SK-MEL-5 (cell line): Measurements from ENCODE around the gene REXO5. TPM values are rescaled to one million over a fixed set of nuclear protein-coding genes. Genes with fewer than 3 reads are reported as not detected.

Experiments used
- DNase-seq: peaks from one replicate; pipeline ENCODE4 v3.0.0-alpha.2; 2016; ENCODE audit warnings: low read depth, low spot score
- in situ Hi-C: cut with HindIII; loops from 2 replicates; pipeline ENCODE4 v1.10.0; 2016; ENCODE audit warnings: low sequenced_read_pairs, high pct_unique_total_duplicates, low pct_unique_long_range_greater_than_20kb
- small RNA-seq, 2 experiments: library from RNA; depleted of rRNA; stranded (forward); fragments of <200 nt; gene quantifications; one replicate each; pipeline ENCODE3, GENCODE V24; 2014
- total RNA-seq: library from RNA; depleted of rRNA; stranded (reverse); fragments of >200 nt; shearing (Covaris generic); gene quantifications from 2 replicates; pipeline ENCODE4 v1.2.3, GENCODE V29; 2014; rRNA removed

REXO5 gene
- total RNA-seq, 1 experiment from 2014 or later = 5.7 TPM

DNA sequence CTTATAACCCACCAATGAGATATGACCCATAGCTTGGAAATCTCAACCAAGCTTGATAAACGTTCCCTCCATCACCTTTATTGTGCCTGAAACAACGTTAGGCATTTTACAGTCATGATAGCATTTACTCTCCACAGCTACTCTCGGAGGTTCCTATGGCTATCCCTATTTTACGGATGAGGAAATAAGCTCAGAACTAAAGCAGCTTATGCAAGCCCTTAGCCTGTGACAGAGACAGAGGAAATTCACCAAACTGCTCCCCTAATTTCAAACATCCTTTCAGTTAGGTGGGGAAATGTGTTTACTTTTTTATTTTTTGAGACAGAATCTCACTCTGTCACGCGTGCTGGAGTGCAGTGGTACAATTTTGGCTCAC lies 75.2 kb downstream of the REXO5 start:
- DNase-seq = no peak
- in situ Hi-C loops = no loop called here

- in situ Hi-C loops = no loop called here
- no peak for DNase-seq
Measured at GRCh38 chr16:20883554-20884239, 77.4 kb downstream of the REXO5 start.

DNA sequence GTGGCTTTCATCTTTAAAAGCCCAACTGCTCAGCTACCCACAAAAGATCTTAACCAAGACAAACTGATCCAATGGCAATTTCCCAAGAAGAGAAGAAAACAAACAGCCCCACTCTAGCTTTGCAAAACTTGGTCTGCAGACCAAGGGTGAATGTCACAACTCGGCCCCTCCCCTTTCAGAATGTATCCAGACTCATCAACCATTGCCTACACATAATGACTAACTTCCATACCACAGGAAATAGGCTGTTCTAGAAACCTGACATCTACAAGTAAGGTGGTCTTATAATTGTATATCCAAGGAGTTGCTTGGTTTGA lies 77.9 kb downstream of the REXO5 start:
- DNase-seq = no peak
- in situ Hi-C loops = no loop called here

DNA sequence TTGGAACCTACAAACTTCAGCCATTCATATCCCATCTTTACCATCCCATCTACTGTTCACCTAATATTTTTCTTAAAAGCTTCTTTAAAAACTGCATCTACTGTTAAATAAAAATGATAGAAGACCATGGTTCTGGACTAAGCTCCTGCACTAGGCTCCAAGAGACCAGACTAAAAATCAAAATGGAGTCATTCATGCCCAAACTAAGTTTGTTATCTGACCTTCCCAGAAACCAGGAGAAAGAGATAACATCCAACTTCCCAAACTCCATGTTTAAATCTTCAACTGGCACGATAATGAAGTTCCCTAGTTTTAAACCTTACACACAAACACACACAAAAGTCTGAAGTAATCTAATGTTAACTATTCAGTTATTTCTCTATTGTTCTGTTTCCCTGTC lies 80.0 kb downstream of the REXO5 start:
- no peak for DNase-seq
- in situ Hi-C loops = no loop called here

GRCh38 chr16:20887207-20887606 lies 80.9 kb downstream of the REXO5 start:
- in situ Hi-C loops = no loop called here
- no peak for DNase-seq

GRCh38 chr16:20889625-20890275 lies 83.4 kb downstream of the REXO5 start:
- no peak for DNase-seq
- in situ Hi-C loops = no loop called here

DNA sequence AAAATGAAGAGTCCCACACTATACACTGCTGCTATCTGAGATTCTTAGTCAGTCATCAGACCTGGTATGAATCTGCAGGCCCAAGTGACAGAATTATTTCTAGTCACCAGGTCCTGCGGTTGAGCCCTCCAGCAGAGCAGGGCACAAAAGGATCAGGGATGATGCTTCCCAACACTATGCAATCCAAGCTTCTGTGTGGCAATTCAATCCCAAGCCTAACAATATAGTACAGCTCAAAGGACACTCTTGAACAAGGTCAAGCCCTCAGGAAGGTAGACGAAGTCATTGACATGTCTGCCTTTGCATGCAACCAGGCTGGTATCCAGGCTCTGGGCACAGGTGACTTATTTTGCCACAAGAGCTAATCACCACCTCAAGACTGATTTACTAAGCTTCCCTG lies 88.1 kb downstream of the REXO5 start:
- no peak for DNase-seq
- in situ Hi-C loops = no loop called here

DNA sequence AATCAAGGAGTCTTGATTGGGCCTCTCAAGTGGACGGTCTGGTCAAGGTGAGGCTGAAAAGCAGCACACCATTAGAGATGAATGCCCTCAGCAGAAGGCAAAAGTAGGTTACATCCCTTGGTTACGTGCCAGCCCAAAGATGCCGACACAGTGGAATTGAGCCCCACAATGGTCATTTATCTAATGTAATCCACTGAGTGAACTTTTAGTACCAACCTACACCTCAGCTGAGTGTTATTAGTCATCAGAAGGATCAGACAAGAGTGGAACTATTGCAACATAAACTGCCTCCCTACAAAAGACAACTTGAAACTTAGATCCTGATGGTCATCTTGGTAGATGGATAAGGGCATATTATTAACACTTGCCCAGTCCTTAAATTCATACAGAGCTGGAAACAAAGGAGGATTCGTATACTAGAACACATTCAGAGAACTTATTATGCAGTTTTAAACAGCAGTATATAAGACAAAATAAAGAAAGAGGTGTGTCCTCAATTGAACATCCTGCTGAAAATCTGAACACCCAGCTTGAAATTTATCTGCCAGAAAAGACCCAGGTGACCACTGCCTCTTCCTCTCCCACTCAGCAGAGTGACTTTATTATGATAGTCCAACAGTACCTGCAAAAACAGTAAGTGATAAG lies 91.0 kb downstream of the REXO5 start:
- peak; percentile 42 for DNase-seq

GRCh38 chr16:20897922-20898321 lies 91.6 kb downstream of the REXO5 start:
- no peak for DNase-seq

More for the DNA sequence above, 91.0 kb downstream of the REXO5 start:
- in situ Hi-C loops = no loop called here

GRCh38 chr16:20899071-20899470 lies 92.7 kb downstream of the REXO5 start:
- in situ Hi-C loops = no loop called here
- DNase-seq = peak; percentile 32

More at GRCh38 chr16:20897922-20898321, 91.6 kb downstream of the REXO5 start:
- in situ Hi-C loops = no loop called here

Small RNAs within 50 kb of the gene (small RNA-seq; reads per million reads assigned to genes)
- 0 reads per million in 2 experiments for gene RF00618
- 0.02 to 0.10 reads per million in 2 experiments for gene RNU6-944P

Other genes with a start within 250 kb of the REXO5 start
- not detected in 2 replicates for gene ACSM2B, start 230.2 kb upstream of the REXO5 start, total RNA-seq
- gene ACSM1, start 108.8 kb upstream of the REXO5 start, total RNA-seq = not detected in 2 replicates
- gene THUMPD1, start 64.7 kb upstream of the REXO5 start, total RNA-seq = 31.9 and 34.7 TPM in 2 replicates
- gene ACSM3, start 42.5 kb upstream of the REXO5 start, total RNA-seq = 0.34 and 0.48 TPM in 2 replicates
- gene ERI2, start 55 bp upstream of the REXO5 start, total RNA-seq = 21.2 and 29.0 TPM in 2 replicates
- gene DCUN1D3, start 93.8 kb downstream of the REXO5 start, total RNA-seq = 6.2 and 6.9 TPM in 2 replicates
- 22.4 and 29.0 TPM in 2 replicates for gene LYRM1, start 94.2 kb downstream of the REXO5 start, total RNA-seq